Stimulated activated CD4-positive, alpha-beta T cell treated with anti-CD3 and anti-CD28 coated beads, TNF-alpha, amount 100 ng/mL, for 24 hours (primary cell): ENCODE data around the gene HOXB13.
A peak's percentile ranks its signal among the peaks of the same experiment; 100 is the strongest.

Experiments used
- DNase-seq, 3 experiments: peaks; one replicate each; pipeline ENCODE4 v3.0.0-alpha.2; 2020; ENCODE audit warnings: low read depth in 3 of 3

The HOXB13 gene

GRCh38 chr17:48711128-48711527, 17.4 kb downstream of the HOXB13 start:
- DNase-seq: no peak

- DNase-seq: no peak
These were observed 23.9 kb downstream of the HOXB13 start for GRCh38 chr17:48704361-48705248.

- no peak for DNase-seq
These were observed 26.6 kb downstream of the HOXB13 start for GRCh38 chr17:48701864-48702532.

GRCh38 chr17:48693178-48693577, 35.4 kb downstream of the HOXB13 start:
- DNase-seq: no peak

DNA sequence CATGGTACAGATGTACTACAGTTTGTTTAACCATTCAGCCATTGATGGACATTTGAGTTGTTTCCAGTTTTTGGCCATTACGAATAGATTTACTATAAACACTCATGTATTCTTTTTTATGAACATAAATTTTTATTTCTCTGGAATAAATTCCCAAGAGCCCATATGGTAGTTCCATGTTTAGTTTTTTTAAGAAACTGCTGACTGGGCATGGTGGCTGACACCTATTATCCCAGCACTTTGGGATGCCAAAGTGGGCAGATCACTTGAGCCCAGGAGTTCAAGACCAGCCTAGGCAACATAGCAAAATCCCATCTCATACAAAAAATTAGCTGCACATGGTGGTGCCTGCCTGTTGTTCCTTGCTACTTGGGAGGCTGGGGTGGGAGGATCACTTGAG, 36.5 kb downstream of the HOXB13 start:
- DNase-seq: no peak

GRCh38 chr17:48690655-48691054, 37.9 kb downstream of the HOXB13 start:
- no peak for DNase-seq

DNA sequence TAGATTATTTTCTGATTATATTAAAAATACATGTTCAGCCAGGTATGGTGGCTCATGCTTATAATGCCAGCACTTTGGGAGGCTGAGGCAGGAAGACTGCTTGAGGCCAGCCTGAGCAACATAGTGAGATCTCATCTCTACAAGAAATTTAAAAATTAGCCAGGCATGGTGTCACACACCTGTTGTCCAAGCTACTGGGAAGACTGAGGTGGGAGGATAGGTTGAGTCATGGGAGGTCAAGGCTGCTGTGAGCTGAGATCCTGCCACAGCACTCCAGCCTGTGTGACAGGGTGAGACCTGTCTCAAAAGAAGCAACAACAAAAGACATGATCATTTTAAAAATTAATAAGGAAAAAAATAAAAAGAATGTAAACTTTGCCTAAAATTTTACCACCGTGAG, 46.9 kb downstream of the HOXB13 start:
- no peak for DNase-seq

DNA sequence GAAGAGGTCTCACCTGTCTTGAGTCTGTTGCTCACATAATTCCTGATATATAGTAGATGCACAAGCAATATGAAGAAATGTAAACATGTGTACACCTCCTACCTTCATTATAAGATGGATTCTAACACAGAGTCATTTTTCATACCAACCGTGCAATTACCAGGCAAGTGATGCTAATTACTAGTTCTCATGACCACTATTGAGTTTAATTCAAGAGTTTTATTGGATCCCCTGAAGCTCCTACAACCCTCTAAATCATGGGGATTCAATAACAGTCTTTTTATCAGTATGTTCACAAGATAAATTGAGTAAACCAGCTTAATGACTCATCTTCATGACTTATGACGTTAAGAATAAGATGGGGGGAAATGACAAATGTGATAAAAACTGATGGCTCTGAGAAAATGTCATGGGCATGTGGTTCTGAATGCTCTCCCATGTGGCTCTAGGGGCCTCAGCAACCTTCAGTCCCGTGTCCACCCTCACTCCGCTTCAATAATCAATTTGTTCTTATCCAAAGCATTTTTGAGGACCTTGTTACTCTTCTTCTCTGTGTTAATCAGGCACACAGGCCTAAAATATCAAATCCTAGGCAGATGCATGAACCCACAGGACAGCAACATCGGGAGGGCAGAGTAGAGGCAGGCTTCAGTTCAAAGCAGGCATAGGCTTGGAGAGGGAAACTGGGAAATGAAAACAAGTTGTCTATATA, 49.0 kb downstream of the HOXB13 start:
- DNase-seq: no peak

GRCh38 chr17:48678141-48678971, 50.2 kb downstream of the HOXB13 start:
- DNase-seq: peak; percentile 45 to 62 (median 52)

GRCh38 chr17:48676963-48677558, 51.5 kb downstream of the HOXB13 start:
- DNase-seq: no peak
